Upper lobe of right lung (tissue), 1 donor: ENCODE results near the gene MOSPD2. TPM values are rescaled to one million over a fixed set of nuclear protein-coding genes. Genes with fewer than 3 reads are reported as not detected.

Source experiments
- ATAC-seq: fragments of 200-7000 bp; cut with Tn5 transposase; one replicate; pipeline ENCODE4 v1.9.1; 2020; ENCODE audit warnings: mild to moderate bottlenecking, moderate library complexity
- DNase-seq: peaks from one replicate; pipeline ENCODE4 v3.0.0-alpha.2; 2020
- H3K27ac ChIP-seq: fragments of 200-600 bp; one replicate; pipeline ENCODE4 v1.8.0; 2022
- H3K27me3 ChIP-seq: fragments of 200-600 bp; one replicate; pipeline ENCODE4 v1.8.0; 2022; ENCODE audit warnings: mild to moderate bottlenecking
- H3K36me3 ChIP-seq: fragments of 200-600 bp; one replicate; pipeline ENCODE4 v1.8.0; 2022
- H3K4me1 ChIP-seq: fragments of 200-600 bp; one replicate; pipeline ENCODE4 v1.8.0; 2022
- H3K4me3 ChIP-seq: fragments of 200-600 bp; one replicate; pipeline ENCODE4 v1.8.0; 2022; ENCODE audit warnings: mild to moderate bottlenecking
- H3K9me3 ChIP-seq: fragments of 200-600 bp; one replicate; pipeline ENCODE4 v1.8.0; 2022
- intact Hi-C: fragments of 100-400 bp; cut with DNase I; formaldehyde crosslinking; loops from one replicate; pipeline ENCODE4 v1.11.0; 2022
- total RNA-seq: library from RNA; stranded (reverse); fragmentation: NEBNext Ultra II Directional; extraction: Animal tissue kit (Norgen Biotek cat#: 25700); gene quantifications from one replicate; pipeline ENCODE4 v1.2.1, GENCODE V29; 2021
- TF ChIP-seq, protein P1 (sequence below): fragments of 200-600 bp; IDR thresholded peaks from one replicate; pipeline ENCODE4 v1.8.0; 2022; ENCODE audit warnings: antibody characterized with exemption
- donor health status: DM: no; HTN: yes; CAD: no; lungs with severe emphysema.

The MOSPD2 gene
- total RNA-seq, 1 donor from 2014 or later, result 34.3 TPM

DNA sequence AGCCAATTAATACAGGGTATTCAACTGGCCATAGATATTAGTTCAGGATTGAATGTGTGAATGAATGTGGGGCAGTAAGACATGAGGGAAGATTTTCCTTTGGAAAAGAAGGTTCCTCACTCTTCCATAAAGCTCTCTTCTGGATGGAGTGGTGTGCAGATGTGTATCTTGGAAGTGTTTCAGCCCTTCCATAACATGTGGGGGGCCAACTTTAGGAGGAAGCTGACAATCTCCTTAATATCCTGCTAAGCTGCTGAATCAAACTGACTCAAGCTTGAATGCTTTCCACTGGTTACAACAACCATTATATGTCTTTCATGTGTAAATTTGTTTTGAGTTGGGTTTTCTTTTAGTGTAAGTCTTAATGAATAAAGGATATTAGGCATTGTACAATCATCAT is 40.6 kb upstream of the MOSPD2 start:
- no peaks in the 10 kb centered on the region for H3K4me1 ChIP-seq
- DNase-seq (no peak), ATAC-seq (no peak)
- no peaks in the 10 kb centered on the region for H3K27me3 ChIP-seq
- no peaks in the 10 kb centered on the region for H3K9me3 ChIP-seq
- H3K4me3 ChIP-seq, result no peak overlapping the region
- intact Hi-C loops, result no loop called here
- H3K27ac ChIP-seq, result no peak overlapping the region
- H3K36me3 ChIP-seq, result no peaks in the 10 kb centered on the region
- TF ChIP-seq, protein P1, sequence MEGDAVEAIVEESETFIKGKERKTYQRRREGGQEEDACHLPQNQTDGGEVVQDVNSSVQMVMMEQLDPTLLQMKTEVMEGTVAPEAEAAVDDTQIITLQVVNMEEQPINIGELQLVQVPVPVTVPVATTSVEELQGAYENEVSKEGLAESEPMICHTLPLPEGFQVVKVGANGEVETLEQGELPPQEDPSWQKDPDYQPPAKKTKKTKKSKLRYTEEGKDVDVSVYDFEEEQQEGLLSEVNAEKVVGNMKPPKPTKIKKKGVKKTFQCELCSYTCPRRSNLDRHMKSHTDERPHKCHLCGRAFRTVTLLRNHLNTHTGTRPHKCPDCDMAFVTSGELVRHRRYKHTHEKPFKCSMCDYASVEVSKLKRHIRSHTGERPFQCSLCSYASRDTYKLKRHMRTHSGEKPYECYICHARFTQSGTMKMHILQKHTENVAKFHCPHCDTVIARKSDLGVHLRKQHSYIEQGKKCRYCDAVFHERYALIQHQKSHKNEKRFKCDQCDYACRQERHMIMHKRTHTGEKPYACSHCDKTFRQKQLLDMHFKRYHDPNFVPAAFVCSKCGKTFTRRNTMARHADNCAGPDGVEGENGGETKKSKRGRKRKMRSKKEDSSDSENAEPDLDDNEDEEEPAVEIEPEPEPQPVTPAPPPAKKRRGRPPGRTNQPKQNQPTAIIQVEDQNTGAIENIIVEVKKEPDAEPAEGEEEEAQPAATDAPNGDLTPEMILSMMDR, result no peak

DNA sequence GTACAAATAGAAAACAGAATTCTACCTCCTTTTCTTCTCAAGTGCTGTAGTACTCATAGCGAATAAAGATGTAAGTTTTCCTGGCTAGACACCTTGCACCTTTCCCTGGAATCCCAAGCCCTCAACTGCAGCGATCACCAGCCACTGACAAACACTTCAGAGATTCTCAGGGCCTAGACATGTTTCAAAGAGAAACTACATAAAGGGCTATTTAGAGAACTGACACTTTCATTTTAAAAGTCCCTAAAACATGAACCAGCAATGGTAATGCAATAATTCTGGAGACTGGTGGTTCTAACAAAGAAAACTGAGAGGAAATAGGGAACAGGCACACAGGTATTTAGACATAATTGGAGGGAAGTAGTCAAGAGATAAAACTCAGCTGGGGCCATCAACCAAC is 36.1 kb upstream of the MOSPD2 start:
- H3K4me3 ChIP-seq, result no peak overlapping the region
- intact Hi-C loops, result no loop called here
- H3K4me1 ChIP-seq, result no peaks in the 10 kb centered on the region
- DNase-seq (no peak), ATAC-seq (no peak)
- no peak overlapping the region for H3K27ac ChIP-seq
- H3K36me3 ChIP-seq, result no peaks in the 10 kb centered on the region
- no peaks in the 10 kb centered on the region for H3K27me3 ChIP-seq
- no peaks in the 10 kb centered on the region for H3K9me3 ChIP-seq
- TF ChIP-seq, protein P1, result no peak

DNA sequence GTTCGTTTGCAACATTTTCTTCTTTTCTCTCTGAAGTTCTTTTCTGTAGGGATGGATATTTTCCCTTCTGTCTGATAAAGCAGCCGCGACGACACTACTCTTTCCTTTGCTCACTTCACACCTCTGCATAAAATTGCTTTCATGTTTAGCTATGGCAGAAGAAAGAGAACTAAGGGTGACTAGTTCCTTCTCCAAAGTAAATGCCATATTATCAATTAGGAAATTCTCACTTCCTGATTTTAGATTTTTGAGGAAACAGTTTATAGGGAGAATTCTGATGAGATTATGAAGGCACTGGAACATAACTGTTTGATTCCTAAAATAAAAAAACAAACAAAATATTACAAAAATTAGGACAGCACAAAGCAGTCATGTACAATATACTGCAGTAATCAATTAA is 29.6 kb upstream of the MOSPD2 start:
- no peak for DNase-seq
- no peak for ATAC-seq
- no peak overlapping the region for H3K27ac ChIP-seq
- no peaks in the 10 kb centered on the region for H3K4me1 ChIP-seq
- H3K9me3 ChIP-seq, result no peaks in the 10 kb centered on the region
- intact Hi-C loops, result no loop called here
- TF ChIP-seq, protein P1, result no peak
- H3K4me3 ChIP-seq, result no peak overlapping the region
- no peaks in the 10 kb centered on the region for H3K36me3 ChIP-seq
- no peaks in the 10 kb centered on the region for H3K27me3 ChIP-seq

DNA sequence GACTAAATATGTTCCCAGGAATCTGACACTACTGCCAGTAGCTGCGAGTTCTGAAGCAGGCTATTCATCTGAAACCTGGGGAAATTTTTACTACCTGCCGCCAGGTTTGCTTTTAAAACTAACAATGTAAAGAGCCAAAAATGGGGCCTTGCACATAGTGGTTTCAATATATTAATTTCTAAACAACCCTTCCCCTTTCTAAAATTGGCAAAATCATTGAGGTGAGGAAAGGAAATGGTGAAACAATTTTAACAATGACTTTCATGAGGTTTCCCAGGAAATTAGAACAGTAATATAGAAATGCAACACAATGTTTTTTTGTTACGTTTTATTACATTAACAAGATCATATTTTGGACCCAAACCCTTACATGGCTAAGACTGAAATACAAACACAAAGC is 21.7 kb upstream of the MOSPD2 start:
- no peak overlapping the region for H3K27ac ChIP-seq
- H3K36me3 ChIP-seq, result no peaks in the 10 kb centered on the region
- no peaks in the 10 kb centered on the region for H3K4me1 ChIP-seq
- no peaks in the 10 kb centered on the region for H3K27me3 ChIP-seq
- ATAC-seq, result no peak
- no peaks in the 10 kb centered on the region for H3K9me3 ChIP-seq
- DNase-seq, result no peak
- intact Hi-C loops, result no loop called here
- H3K4me3 ChIP-seq, result no peak overlapping the region
- TF ChIP-seq, protein P1, result no peak

DNA sequence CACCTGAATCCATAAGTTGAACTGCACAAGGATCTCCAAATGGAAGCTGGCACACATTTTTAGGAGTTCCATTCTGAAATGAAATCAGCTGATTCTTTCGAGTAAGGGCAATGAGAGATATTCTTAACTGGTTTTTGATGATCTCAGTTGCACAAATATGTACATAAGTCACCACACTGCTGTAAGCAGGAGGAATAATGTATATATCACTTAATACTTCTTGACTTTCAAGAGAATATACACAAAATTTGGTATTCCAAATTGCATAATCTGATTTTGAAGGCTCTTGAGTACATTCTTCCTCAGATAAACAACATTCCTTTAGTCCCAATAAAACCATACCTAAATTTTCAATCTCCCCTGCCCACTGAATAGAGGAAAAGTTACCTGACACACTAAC is 8.6 kb upstream of the MOSPD2 start:
- no peak overlapping the region for H3K27ac ChIP-seq
- no peak for ATAC-seq
- H3K27me3 ChIP-seq, result no peaks in the 10 kb centered on the region
- intact Hi-C loops, result no loop called here
- H3K4me3 ChIP-seq, result no peak overlapping the region
- H3K4me1 ChIP-seq, result no peaks in the 10 kb centered on the region
- no peaks in the 10 kb centered on the region for H3K36me3 ChIP-seq
- no peak for DNase-seq
- H3K9me3 ChIP-seq, result no peaks in the 10 kb centered on the region
- TF ChIP-seq, protein P1, result no peak

DNA sequence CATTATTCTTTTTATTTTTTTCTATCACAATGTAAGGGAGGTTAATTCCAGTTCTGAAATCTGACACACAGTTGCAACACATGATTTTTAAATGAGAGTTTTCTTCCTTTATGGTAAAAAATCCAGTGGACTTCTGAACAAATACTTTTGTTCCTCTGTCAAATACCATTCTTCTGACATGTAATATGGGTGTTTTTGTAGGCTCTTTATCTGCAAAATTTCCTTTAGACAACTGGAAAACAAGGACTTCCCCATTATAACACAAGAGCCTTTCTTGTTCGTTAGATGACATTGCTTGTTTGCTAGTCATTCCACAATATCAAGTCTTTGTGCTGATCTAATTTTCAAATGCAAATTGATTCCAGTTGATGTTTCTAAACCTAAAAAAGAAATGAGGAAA is 8.0 kb upstream of the MOSPD2 start:
- Histone ChIP-seq H3K36me3 (no peaks in the 10 kb centered on the region), H3K27me3 (no peaks in the 10 kb centered on the region), H3K4me3 (no peak overlapping the region), H3K9me3 (no peaks in the 10 kb centered on the region), H3K27ac (no peak overlapping the region), H3K4me1 (no peaks in the 10 kb centered on the region)
- ATAC-seq (no peak), DNase-seq (no peak)
- intact Hi-C loops, result no loop called here
- TF ChIP-seq, protein P1, result no peak
